Measurements from ENCODE around the gene TMA7B.

Gene TMA7B

GRCh38 chr22:39952347-39952746, 7.8 kb upstream of the TMA7B start:
- no peak for DNase-seq (ENCODE audit: low read depth, low spot score)

DNA sequence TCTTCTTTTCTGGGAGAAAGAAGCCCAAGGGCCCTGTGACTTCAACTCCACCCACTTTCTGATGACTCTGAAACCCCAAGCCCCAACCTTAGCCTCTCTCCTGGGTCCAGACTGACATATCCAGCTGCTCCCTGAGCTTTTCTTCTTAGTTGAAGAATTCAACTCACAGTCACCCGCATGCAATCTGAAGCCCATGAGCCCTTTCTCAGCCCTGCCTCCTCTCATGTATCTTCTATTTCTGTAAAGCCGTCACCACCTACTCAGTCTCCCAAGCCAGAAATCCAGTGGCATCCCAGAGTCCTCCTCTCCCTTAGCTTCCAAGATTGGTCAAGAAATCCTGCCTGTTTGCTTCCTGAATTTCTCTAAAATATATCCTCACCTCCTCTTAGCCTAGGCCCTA, 7.1 kb upstream of the TMA7B start:
- no peak for DNase-seq (ENCODE audit: low read depth, low spot score)

GRCh38 chr22:39954584-39955055, 5.6 kb upstream of the TMA7B start:
- peak; percentile 79 for DNase-seq (ENCODE audit: low read depth, low spot score)

- DNase-seq (ENCODE audit: low read depth, low spot score) = no peak
Observed at GRCh38 chr22:39955675-39956074, 4.5 kb upstream of the TMA7B start.

DNA sequence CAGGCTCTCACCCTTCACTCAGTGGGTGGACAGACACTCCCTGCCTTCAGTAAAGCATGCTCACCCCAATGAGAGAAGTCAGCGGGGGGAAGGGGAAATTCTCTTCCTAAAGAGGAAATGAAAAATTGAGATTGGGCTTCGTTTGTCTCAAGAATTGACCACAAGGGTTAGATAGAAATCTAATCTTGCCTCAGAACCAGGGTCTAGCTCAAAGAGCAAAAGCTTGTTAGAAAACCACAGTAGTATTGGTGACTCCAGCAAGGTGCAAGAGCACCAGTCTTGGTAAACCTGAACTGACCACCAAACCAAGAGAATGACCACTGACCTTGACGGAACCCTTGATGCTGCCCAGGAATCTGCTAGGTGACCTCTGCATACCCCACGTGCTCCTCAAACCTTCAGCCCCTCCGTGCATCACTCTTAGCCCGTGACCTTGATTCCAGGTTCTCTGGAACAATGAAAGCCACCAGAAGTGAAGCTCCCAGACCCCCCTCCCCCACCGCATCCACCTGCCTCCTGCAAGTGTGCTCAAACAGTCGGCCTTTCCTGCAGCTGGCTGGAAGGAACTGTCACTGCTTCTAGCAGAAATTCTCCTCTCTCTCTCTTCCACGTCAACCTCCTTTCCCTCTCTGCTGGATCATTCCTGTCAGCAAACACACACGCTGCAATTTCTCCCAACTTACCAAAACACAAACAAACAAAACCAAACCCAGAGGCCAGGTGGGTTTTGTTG, 3.1 kb upstream of the TMA7B start:
- DNase-seq (ENCODE audit: low read depth, low spot score) = no peak

GRCh38 chr22:39958009-39958711, 2.0 kb upstream of the TMA7B start:
- no peak for DNase-seq (ENCODE audit: low read depth, low spot score)

- no peak for DNase-seq (ENCODE audit: low read depth, low spot score)
Observed at GRCh38 chr22:39958949-39959639, 1.1 kb upstream of the TMA7B start.

- peak; percentile 40 for DNase-seq (ENCODE audit: low read depth, low spot score)
Observed at GRCh38 chr22:39960791-39961746, 872 bp downstream of the TMA7B start.

DNA sequence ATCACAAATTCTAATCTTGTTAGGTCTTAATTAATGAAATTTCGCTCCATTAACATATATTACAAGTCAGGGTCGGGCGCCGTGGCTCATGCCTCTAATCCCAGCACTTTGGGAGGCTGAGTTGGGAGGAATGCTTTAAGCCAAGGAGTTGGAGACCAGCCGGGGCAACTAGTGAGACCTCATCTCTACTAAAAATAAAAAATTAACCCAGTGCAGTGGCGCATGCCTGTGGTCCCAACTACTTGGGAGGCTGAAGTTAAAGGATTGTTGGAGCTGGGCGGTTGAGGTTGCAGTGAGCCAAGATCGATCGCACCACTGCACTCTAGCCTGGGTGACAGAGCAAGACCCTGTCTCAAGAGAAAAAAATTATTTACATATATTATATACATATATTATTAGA, 1.9 kb downstream of the TMA7B start:
- DNase-seq (ENCODE audit: low read depth, low spot score) = no peak

GRCh38 chr22:39965748-39966147, 5.6 kb downstream of the TMA7B start:
- no peak for DNase-seq (ENCODE audit: low read depth, low spot score)

DNA sequence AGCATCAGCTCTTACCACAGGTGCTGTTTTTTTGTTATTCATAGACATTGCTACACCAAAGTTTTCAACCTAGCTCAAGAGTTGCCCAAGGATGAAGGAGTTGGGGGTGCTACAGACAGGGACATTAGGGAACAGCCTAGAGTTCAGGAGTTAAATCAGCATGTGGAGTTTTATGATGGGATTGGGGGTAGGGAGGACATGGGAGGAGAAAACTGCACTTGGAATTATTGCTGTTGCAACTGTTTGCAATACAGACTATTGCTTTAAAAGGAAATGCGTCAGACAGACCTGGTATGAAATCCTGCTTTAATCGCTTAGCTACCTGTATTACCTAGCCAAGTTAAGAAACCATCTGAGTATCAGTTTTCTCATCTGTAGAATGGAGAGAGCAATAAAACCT, 6.3 kb downstream of the TMA7B start:
- no peak for DNase-seq (ENCODE audit: low read depth, low spot score)

DNA sequence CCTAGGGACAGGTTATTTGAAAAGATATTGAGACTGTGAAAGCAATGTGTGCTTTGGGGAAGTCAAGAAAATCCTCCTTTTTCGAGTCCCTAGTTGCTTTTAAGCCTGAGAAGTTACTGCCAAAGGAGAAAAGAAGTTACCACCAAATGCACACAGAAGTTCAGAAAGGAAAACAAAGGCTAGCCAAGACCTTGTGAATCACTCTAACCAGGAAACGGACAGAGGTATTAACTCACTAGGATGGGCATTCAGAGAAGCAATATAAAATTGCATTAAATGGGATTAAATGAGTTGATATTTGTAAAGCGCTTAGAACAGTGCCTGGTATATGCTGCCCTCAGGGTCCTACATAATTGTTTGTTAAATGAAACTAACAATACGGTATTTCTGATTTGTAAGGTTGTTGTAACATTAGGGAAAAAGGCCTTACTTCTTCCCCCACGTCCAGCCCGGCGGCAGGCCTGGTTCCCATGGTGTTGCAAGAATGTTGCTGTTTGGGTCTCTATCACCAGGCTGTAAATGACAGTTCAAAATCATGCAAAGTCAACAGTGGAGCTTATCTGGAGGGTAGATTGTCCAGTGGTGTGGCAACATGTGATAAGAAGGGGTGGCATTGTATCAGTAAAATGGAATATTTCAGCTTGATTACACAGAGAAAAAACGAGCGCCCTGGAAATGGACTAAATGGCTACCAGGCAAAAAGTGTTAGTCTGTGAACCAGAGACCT, 7.1 kb downstream of the TMA7B start:
- DNase-seq (ENCODE audit: low read depth, low spot score) = no peak

GRCh38 chr22:39967996-39968972, 8.1 kb downstream of the TMA7B start:
- DNase-seq (ENCODE audit: low read depth, low spot score) = no peak

GRCh38 chr22:39970742-39971141, 10.5 kb downstream of the TMA7B start:
- DNase-seq (ENCODE audit: low read depth, low spot score) = no peak

GRCh38 chr22:39972641-39973040, 12.4 kb downstream of the TMA7B start:
- DNase-seq (ENCODE audit: low read depth, low spot score) = no peak

- DNase-seq (ENCODE audit: low read depth, low spot score) = no peak
Observed at GRCh38 chr22:39973656-39974055, 13.5 kb downstream of the TMA7B start.

- no peak for DNase-seq (ENCODE audit: low read depth, low spot score)
Observed at GRCh38 chr22:39974065-39974464, 13.9 kb downstream of the TMA7B start.

GRCh38 chr22:39979048-39979447, 18.9 kb downstream of the TMA7B start:
- no peak for DNase-seq (ENCODE audit: low read depth, low spot score)

GRCh38 chr22:39979458-39979857, 19.3 kb downstream of the TMA7B start:
- no peak for DNase-seq (ENCODE audit: low read depth, low spot score)

DNA sequence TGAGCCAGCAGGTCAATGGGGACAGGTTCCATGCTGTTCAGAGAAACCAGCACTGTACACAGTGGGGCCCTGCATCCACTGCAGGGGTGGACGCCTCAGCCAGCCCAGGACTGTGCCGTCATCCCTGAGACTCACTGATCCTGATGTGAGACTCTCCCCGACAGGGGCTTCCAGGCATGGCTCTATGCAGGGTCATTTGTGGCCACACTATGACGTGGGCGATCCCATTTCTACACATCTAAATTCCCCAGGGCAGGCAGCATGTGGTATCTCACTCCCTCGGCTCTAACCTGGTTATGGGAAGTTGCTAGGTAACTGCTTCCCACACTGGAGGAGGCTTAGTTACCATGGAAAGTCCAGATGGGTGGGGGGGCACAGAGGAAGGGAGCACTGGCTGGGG, 20.4 kb downstream of the TMA7B start:
- DNase-seq (ENCODE audit: low read depth, low spot score) = no peak

All from smooth muscle cell of the brain vasculature (primary cell).